ENCODE results near the gene LCORL.

DNA sequence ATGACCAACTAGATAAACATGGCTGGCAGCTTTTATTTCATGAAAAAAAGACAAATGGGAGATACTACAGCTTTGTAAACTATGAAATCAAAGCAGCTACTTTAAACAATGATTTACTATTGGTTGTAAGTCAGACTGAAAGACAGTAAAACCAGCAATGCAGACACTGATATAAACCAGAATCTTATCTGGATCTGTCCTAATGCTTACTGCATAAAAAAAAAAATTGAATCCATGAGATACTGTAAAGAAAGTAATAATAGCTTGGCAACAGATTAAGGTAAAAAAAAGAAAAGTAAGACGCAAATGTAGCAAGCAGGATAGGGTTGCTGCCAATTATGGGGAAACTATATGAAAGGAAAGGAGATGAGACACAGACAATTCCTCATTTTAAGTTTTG, 7.3 kb downstream of the LCORL start:
- TF ChIP-seq POLR2A (conservative IDR thresholded peaks at IDR 0.05), result no peak
- no peak for TF ChIP-seq BRCA1 (IDR thresholded peaks at IDR 0.05)
- no peak for TF ChIP-seq BRCA1 (CRISPR knock-in tag; IDR thresholded peaks at IDR 0.05)
- TF ChIP-seq, protein P1, sequence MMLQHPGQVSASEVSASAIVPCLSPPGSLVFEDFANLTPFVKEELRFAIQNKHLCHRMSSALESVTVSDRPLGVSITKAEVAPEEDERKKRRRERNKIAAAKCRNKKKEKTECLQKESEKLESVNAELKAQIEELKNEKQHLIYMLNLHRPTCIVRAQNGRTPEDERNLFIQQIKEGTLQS (IDR thresholded peaks at IDR 0.05), result no peak
- TF ChIP-seq, protein P1 (CRISPR knock-in tag; conservative IDR thresholded peaks at IDR 0.05), result no peak
- no peak for TF ChIP-seq MBD2 (IDR thresholded peaks at IDR 0.05; ENCODE audit: borderline replicate concordance, low read depth)
- TF ChIP-seq NCOR1 (IDR thresholded peaks at IDR 0.05), result no peak
- TF ChIP-seq, protein P2, sequence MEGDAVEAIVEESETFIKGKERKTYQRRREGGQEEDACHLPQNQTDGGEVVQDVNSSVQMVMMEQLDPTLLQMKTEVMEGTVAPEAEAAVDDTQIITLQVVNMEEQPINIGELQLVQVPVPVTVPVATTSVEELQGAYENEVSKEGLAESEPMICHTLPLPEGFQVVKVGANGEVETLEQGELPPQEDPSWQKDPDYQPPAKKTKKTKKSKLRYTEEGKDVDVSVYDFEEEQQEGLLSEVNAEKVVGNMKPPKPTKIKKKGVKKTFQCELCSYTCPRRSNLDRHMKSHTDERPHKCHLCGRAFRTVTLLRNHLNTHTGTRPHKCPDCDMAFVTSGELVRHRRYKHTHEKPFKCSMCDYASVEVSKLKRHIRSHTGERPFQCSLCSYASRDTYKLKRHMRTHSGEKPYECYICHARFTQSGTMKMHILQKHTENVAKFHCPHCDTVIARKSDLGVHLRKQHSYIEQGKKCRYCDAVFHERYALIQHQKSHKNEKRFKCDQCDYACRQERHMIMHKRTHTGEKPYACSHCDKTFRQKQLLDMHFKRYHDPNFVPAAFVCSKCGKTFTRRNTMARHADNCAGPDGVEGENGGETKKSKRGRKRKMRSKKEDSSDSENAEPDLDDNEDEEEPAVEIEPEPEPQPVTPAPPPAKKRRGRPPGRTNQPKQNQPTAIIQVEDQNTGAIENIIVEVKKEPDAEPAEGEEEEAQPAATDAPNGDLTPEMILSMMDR (IDR thresholded peaks at IDR 0.05 in 2 of 3, conservative IDR thresholded peaks at IDR 0.05 in 1 of 3; ENCODE audit: insufficient read depth in 2 of 3, low read depth in 1 of 3, low read length in 3 of 3), result no peak
- no peak for TF ChIP-seq MYNN (IDR thresholded peaks at IDR 0.05)
- TF ChIP-seq MYNN (CRISPR knock-in tag; IDR thresholded peaks at IDR 0.05), result no peak
- TF ChIP-seq HNRNPK (IDR thresholded peaks at IDR 0.05; ENCODE audit: low read depth, low read length, poor library complexity, severe bottlenecking), result no peak
- no peak for TF ChIP-seq U2AF2 (optimal IDR thresholded peaks at IDR 0.05; ENCODE audit: low read depth, low read length)

All from K562 (cell line).